Raji (cell line): ENCODE results near the gene ESRRA.

Source experiments
- POLR2A ChIP-seq: IDR thresholded peaks from 2 replicates; pipeline ENCODE4 v1.6.1; 2011; ENCODE audit warnings: low read depth, low read length, control low read depth; ENCODE audit not compliant: insufficient read depth

ESRRA gene

GRCh38 chr11:64267207-64267945, 37.9 kb upstream of the ESRRA start:
- TF ChIP-seq POLR2A, result no peak

- no peak for TF ChIP-seq POLR2A
Measured at GRCh38 chr11:64268025-64268892, 37.1 kb upstream of the ESRRA start.

- TF ChIP-seq POLR2A, result no peak
Measured at GRCh38 chr11:64268893-64269539, 36.3 kb upstream of the ESRRA start.

DNA sequence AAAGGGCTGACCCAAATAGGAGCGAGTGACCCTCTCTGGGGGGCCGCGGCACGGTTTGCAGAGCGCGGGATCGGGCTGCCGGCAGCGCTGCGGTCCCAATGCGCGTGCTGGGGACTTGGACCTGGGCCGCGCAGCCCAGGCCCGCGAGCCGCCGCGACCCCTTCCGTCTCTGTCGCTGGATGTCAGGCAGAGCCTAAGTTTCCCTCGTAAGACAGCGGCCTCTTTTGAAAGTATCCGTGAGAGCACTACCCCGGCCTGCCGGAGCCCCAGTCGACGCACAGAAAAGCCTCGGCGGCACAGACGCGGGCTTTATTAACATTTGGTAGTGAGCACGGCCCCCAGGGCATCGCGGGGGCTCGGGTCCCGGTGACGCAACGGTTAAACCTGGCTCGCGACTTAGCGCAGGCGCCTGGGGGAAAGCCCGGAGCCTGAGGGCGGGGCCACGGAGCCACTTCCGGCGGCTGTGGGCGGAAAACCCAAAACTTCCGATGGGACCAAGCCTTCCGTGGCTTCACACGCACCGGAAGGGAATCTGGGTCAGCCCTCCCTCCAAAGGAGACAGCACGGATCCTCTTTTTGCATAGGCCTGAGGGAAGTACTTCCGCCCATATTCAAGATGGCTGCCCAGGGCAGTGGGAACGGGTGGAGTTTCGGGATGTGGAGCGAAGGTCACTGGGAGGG, 35.6 kb upstream of the ESRRA start:
- peak; percentile 59 for TF ChIP-seq POLR2A

DNA sequence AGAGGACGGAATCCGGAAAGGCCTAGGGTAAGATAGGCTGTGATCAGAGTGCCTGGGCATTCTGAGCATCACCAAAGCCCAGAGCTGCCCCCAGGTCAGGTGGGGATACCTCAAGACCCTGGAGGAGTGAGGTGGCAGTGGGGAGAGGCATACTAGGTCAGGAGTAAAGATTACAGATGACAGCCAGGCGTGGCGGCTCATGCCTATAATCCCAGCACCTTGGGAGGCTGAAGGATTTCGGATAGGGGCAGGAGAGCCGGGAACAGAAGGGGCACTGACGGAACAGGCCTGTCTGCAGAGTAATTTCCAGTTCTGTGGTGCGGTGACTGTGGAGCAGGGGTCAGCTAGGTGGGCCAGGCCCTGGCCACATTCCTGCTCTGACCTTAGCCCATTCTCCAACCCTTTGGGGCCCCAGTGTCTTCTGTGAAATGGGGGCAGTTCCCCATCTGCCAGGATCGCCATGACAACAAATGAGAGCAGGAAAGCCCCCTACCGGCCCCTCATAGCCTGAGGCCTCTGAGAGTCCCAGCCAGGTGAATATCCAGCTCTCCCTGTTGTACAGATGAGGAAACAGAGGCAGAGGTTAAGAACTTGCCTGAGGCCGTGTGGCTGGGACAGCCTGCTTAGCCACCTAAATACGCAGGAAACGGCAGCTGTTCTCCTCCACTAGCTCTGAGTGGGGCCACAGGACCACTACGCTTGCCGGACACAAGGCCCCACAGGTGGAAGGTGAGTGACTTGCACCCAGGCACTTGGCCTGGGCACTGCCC, 30.1 kb upstream of the ESRRA start:
- TF ChIP-seq POLR2A, result no peak

DNA sequence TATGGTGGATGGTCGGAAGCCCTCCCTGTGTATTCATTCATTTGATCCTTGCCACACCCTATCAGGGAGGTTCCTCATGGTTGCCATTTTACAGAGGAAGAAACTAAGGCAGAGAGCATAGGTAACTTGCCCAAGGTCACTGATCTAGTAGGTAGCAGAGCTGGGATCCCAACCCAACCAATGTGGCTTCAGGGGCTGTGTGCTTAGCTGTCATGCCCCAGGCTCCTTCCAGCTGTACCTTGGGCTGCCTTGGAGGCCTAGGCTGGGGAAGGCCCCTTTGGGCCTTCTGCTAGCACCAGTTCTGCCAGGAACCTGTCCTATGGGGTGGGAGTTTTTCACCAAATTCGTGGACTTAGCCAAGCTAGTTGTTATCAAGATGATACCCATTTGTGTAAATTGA, 29.5 kb upstream of the ESRRA start:
- TF ChIP-seq POLR2A, result no peak

- TF ChIP-seq POLR2A, result no peak
Measured at GRCh38 chr11:64276653-64277431, 28.5 kb upstream of the ESRRA start.

DNA sequence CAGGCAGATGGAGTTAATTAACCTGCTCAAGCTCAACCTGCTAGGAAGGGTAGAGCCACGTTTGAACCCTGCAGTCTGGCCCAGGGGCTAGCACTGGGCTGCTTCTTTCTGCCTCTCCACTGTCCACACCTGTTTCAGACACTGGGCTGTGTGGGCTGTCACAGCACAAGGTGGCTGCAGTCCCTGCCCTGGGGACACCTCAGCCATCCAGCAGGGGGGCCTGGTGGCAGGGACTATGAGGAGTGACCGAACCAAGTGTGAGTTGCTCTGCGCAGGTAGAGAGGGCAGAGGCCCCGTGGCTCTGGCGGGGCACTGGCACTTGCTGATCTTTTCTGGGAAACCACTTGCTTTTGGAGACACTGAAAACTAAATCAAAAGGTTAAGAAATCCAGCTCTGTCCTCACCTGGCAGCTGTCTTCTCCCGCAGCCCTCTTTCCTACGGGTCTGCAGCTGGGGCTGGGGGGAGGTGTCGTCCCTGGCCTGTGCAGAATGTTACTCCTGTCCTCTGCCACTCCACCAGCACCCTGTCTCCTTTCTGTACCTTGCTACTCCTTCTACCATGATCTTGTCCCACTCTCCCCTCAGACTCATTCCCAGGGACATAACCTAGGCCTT, 26.6 kb upstream of the ESRRA start:
- TF ChIP-seq POLR2A, result no peak

- no peak for TF ChIP-seq POLR2A
Measured at GRCh38 chr11:64281957-64282770, 23.2 kb upstream of the ESRRA start.

GRCh38 chr11:64283092-64283491, 22.2 kb upstream of the ESRRA start:
- TF ChIP-seq POLR2A, result no peak

GRCh38 chr11:64284048-64284961, 21.0 kb upstream of the ESRRA start, which contains the start of gene BAD:
Gene BAD (minus strand): TSS chr11:64284665. CDS start chr11:64284368, 297 bp downstream.
- peak; percentile 48 for TF ChIP-seq POLR2A
